H1 (cell line): Measurements from ENCODE around the gene ATF7IP2. TPM values are rescaled to one million over a fixed set of nuclear protein-coding genes. Genes with fewer than 3 reads are reported as not detected.

Experiments
- CTCF ChIA-PET: fragments of 300-600 bp; sonication (Branson Sonifier 250); formaldehyde crosslinking; loops from one replicate; lab custom pipeline; 2021; ENCODE audit not compliant: partially characterized antibody; lab: Charles Lee
- POLR2A ChIA-PET: fragments of 300-600 bp; sonication (Branson Sonifier 250); formaldehyde crosslinking; loops from one replicate; lab custom pipeline; 2021; ENCODE audit warnings: inconsistent platforms; ENCODE audit not compliant: partially characterized antibody; lab: Charles Lee
- DNase-seq, 2 experiments: peaks; one replicate each; pipeline versions ENCODE4 v3.0.0 to v3.0.0-alpha.2; 2010 to 2022; ENCODE audit warnings: low spot score in 2 of 2, low read depth in 1 of 2, mixed read lengths in 1 of 2
- FAIRE-seq: peaks from 2 replicates; lab custom pipeline; 2011; peaks lifted over from hg19 to GRCh38; lab: Jason Lieb, UNC
- H2AFZ ChIP-seq: 2 replicates; pipeline ENCODE4 v1.8.1; 2012; ENCODE audit warnings: low read length, inconsistent platforms
- H2AK5ac ChIP-seq: 2 replicates; pipeline ENCODE4 v1.6.1; 2013; ENCODE audit warnings: low read depth, low read length
- H2BK120ac ChIP-seq: replicated peaks from 2 replicates; pipeline ENCODE3; 2013; ENCODE audit warnings: low read depth, low read length, inconsistent platforms
- H2BK12ac ChIP-seq: 2 replicates; pipeline ENCODE4 v1.6.1; 2013; ENCODE audit warnings: low read depth, low read length
- H2BK15ac ChIP-seq: 2 replicates; pipeline ENCODE4 v1.6.1; 2013; ENCODE audit warnings: low read length
- H2BK20ac ChIP-seq: 2 replicates; pipeline ENCODE4 v1.6.1; 2013; ENCODE audit warnings: low read length
- H2BK5ac ChIP-seq: 2 replicates; pipeline ENCODE4 v1.6.1; 2013; ENCODE audit warnings: low read depth, low read length
- H3K14ac ChIP-seq: 2 replicates; pipeline ENCODE4 v1.6.1; 2013; ENCODE audit warnings: inconsistent platforms; ENCODE audit not compliant: insufficient read length
- H3K18ac ChIP-seq: 2 replicates; pipeline ENCODE4 v1.6.1; 2013; ENCODE audit warnings: low read length; ENCODE audit errors: extremely low read depth
- H3K23ac ChIP-seq: 2 replicates; pipeline ENCODE4 v1.6.1; 2013; ENCODE audit warnings: inconsistent platforms; ENCODE audit not compliant: insufficient read length
- H3K23me2 ChIP-seq: 2 replicates; pipeline ENCODE4 v1.6.1; 2013; ENCODE audit warnings: low read depth, low read length
- H3K27ac ChIP-seq: 2 replicates; pipeline ENCODE4 v1.6.1; 2011; ENCODE audit warnings: low read depth, low read length, inconsistent platforms
- H3K27me3 ChIP-seq, 4 experiments: replicated peaks in 1 of 4; 1 replicate in 1 of 4; 2 replicates in 3 of 4; pipeline versions ENCODE4 v1.6.1 to v1.8.1; 2011 to 2013; ENCODE audit warnings: low read length in 3 of 4, mild to moderate bottlenecking in 3 of 4, inconsistent platforms in 2 of 4, mixed read lengths in 2 of 4, moderate library complexity in 1 of 4; ENCODE audit not compliant: control insufficient read depth in 3 of 4, insufficient read depth in 3 of 4; ENCODE audit errors: extremely low read depth in 1 of 4
- H3K36me3 ChIP-seq, 4 experiments: 2 replicates each; pipeline versions ENCODE4 v1.6.1 to v1.8.1; 2011 to 2013; ENCODE audit warnings: mild to moderate bottlenecking in 4 of 4, low read length in 3 of 4, moderate library complexity in 2 of 4, control low read depth in 1 of 4, inconsistent platforms in 1 of 4; ENCODE audit not compliant: insufficient read depth in 4 of 4, control insufficient read depth in 2 of 4
- H3K4ac ChIP-seq: replicated peaks from 2 replicates; pipeline ENCODE3; 2013; ENCODE audit warnings: low read length, low read depth, mixed read lengths, inconsistent platforms; ENCODE audit not compliant: insufficient read length
- H3K4me1 ChIP-seq, 4 experiments: replicated peaks in 1 of 4; 1 replicate in 1 of 4; 2 replicates in 3 of 4; pipeline versions ENCODE4 v1.6.1 to v1.8.1; 2011 to 2013; ENCODE audit warnings: low read length in 3 of 4, inconsistent platforms in 2 of 4, mixed read lengths in 1 of 4; ENCODE audit not compliant: insufficient read depth in 4 of 4, control insufficient read depth in 3 of 4
- H3K4me2 ChIP-seq, 2 experiments: 2 replicates each; pipeline versions ENCODE4 v1.6.1 to v1.8.1; 2011 to 2013; ENCODE audit warnings: low read depth in 2 of 2, low read length in 2 of 2, control low read depth in 1 of 2, inconsistent platforms in 1 of 2, mild to moderate bottlenecking in 1 of 2; ENCODE audit not compliant: insufficient read depth in 1 of 2
- H3K4me3 ChIP-seq, 4 experiments: fragments of 200-600, 300-600 bp in 1 of 4; sonication (generic), shearing (Covaris generic), sonication (Bioruptor Twin) in 1 of 4; 2 replicates each; pipeline versions ENCODE4 v1.5.1 to v1.8.1; 2011 to 2016; ENCODE audit warnings: low read length in 4 of 4, low read depth in 3 of 4, control low read depth in 2 of 4, inconsistent platforms in 2 of 4, mild to moderate bottlenecking in 2 of 4, mixed read lengths in 1 of 4, moderate library complexity in 1 of 4; ENCODE audit not compliant: insufficient read depth in 2 of 4; ENCODE audit errors: extremely low read depth in 1 of 4
- H3K56ac ChIP-seq: replicated peaks from 2 replicates; pipeline ENCODE3; 2013; ENCODE audit warnings: low read depth, mild to moderate bottlenecking, mixed read lengths, low read length, inconsistent platforms; ENCODE audit not compliant: insufficient read length
- H3K79me1 ChIP-seq: 2 replicates; pipeline ENCODE4 v1.6.1; 2013; ENCODE audit warnings: low read depth, low read length, control low read depth
- H3K79me2 ChIP-seq, 2 experiments: 2 replicates each; pipeline versions ENCODE4 v1.6.1 to v1.8.1; 2012 to 2013; ENCODE audit warnings: low read length in 2 of 2, mild to moderate bottlenecking in 2 of 2, inconsistent platforms in 1 of 2; ENCODE audit not compliant: insufficient read depth in 2 of 2, control insufficient read depth in 1 of 2
- H3K9ac ChIP-seq, 4 experiments: replicated peaks in 1 of 4; 1 replicate in 1 of 4; 2 replicates in 3 of 4; pipeline versions ENCODE4 v1.6.1 to v1.8.1; 2011 to 2013; ENCODE audit warnings: low read depth in 3 of 4, low read length in 3 of 4, control low read depth in 2 of 4, mild to moderate bottlenecking in 2 of 4, moderate library complexity in 2 of 4, inconsistent platforms in 1 of 4; ENCODE audit errors: extremely low read depth in 1 of 4
- H3K9me3 ChIP-seq, 2 experiments: 2 replicates each; pipeline versions ENCODE4 v1.6.1 to v1.8.1; 2012 to 2013; ENCODE audit warnings: mild to moderate bottlenecking in 2 of 2, moderate library complexity in 2 of 2, control low read depth in 1 of 2, inconsistent platforms in 1 of 2, low read depth in 1 of 2, low read length in 1 of 2, mixed read lengths in 1 of 2; ENCODE audit not compliant: insufficient read depth in 2 of 2
- H4K20me1 ChIP-seq, 2 experiments: replicated peaks in 1 of 2; 2 replicates each; pipeline versions ENCODE3 to v1.8.1; 2011 to 2013; ENCODE audit warnings: inconsistent platforms in 2 of 2, low read length in 2 of 2, mild to moderate bottlenecking in 1 of 2; ENCODE audit not compliant: insufficient read depth in 2 of 2, control insufficient read depth in 1 of 2
- H4K5ac ChIP-seq: 2 replicates; pipeline ENCODE4 v1.6.1; 2013; ENCODE audit warnings: low read length, low read depth, mixed read lengths, inconsistent platforms; ENCODE audit not compliant: insufficient read length
- H4K8ac ChIP-seq: 2 replicates; pipeline ENCODE4 v1.8.0; 2013; ENCODE audit warnings: mild to moderate bottlenecking, moderate library complexity, low read length, inconsistent platforms; ENCODE audit not compliant: insufficient read depth; ENCODE audit errors: extremely low read depth
- H4K91ac ChIP-seq: replicated peaks from 2 replicates; pipeline ENCODE3; 2013; ENCODE audit warnings: low read length, mixed read lengths, inconsistent platforms; ENCODE audit not compliant: insufficient read length
- ATF2 ChIP-seq: IDR thresholded peaks from 2 replicates; pipeline ENCODE4 v1.6.1; 2012; ENCODE audit warnings: low read length, inconsistent platforms
- EGR1 ChIP-seq: IDR thresholded peaks from 2 replicates; pipeline ENCODE4 v1.6.1; 2011; ENCODE audit warnings: low read depth, low read length, borderline replicate concordance
- HDAC2 ChIP-seq, 2 experiments: fragments of 300-600 bp in 1 of 2; sonication (generic) in 1 of 2; IDR thresholded peaks; 2 replicates each; pipeline ENCODE4 v1.6.1; 2011 to 2012; ENCODE audit warnings: low read depth in 2 of 2, low read length in 2 of 2, mild to moderate bottlenecking in 2 of 2, moderate library complexity in 2 of 2, borderline replicate concordance in 1 of 2, inconsistent platforms in 1 of 2
- JUND ChIP-seq: IDR thresholded peaks from 2 replicates; pipeline ENCODE4 v1.6.1; 2011; ENCODE audit warnings: mild to moderate bottlenecking, improper control_type of control experiment, low read length
- KDM1A ChIP-seq: fragments of 200-600, 300-600 bp; sonication (generic); IDR thresholded peaks from 2 replicates; pipeline ENCODE4 v1.7.1; 2016; ENCODE audit warnings: mild to moderate bottlenecking, low read length, borderline replicate concordance
- RAD21 ChIP-seq, 2 experiments: IDR thresholded peaks in 1 of 2; conservative IDR thresholded peaks in 1 of 2; 2 replicates each; pipeline ENCODE4 v1.6.1; 2011; ENCODE audit warnings: low read depth in 2 of 2, low read length in 2 of 2, improper control_type of control experiment in 1 of 2, inconsistent platforms in 1 of 2, mild to moderate bottlenecking in 1 of 2, moderate library complexity in 1 of 2
- SAP30 ChIP-seq: fragments of 300-600 bp; sonication (generic); IDR thresholded peaks from 2 replicates; pipeline ENCODE4 v1.7.1; 2012; ENCODE audit warnings: low read length, moderate library complexity, mild to moderate bottlenecking, inconsistent platforms; ENCODE audit not compliant: insufficient read depth, insufficient replicate concordance
- SUZ12 ChIP-seq: fragments of 200-600 bp; sonication (generic); IDR thresholded peaks from 2 replicates; pipeline ENCODE4 v1.6.1; 2012; ENCODE audit warnings: mild to moderate bottlenecking, inconsistent platforms, low read length, moderate library complexity, mixed read lengths
- USF2 ChIP-seq: IDR thresholded peaks from 2 replicates; pipeline ENCODE4 v1.6.1; 2011; ENCODE audit warnings: low read length, improper control_type of control experiment
- WGBS, 2 experiments: shearing (Covaris generic) in 1 of 2; methylation state at CpG; one replicate each; pipeline versions ENCODE4 v1.1.6 to v1.1.7; 2013 to 2015; ENCODE audit warnings: low lambda C conversion rate in 2 of 2, mixed read lengths in 2 of 2, inconsistent platforms in 1 of 2, low coverage in 1 of 2, missing lambda C conversion rate in 1 of 2; ENCODE audit not compliant: insufficient replicate concordance in 2 of 2, insufficient coverage in 1 of 2, insufficient read length in 1 of 2; ENCODE audit errors: extremely low coverage in 1 of 2, missing lambda C conversion rate in 1 of 2; 5-methylcytosine and 5-hydroxymethylcytosine counted together
- polyA plus RNA-seq, 7 experiments: library from polyadenylated mRNA; depleted of rRNA in 3 of 7; stranded (reverse) in 5 of 7; unstranded in 2 of 7; fragments of >200 nt in 5 of 7; fragments of 200-250 nt in 2 of 7; gene quantifications; 1 replicate in 5 of 7; 2 replicates in 1 of 7; 4 replicates in 1 of 7; pipeline versions ENCODE4 v1.2.1 to v1.2.3, GENCODE V29; 2011 to 2013; ENCODE audit warnings: missing spikeins in 2 of 7, mixed read lengths in 2 of 7
- total RNA-seq: library from RNA; stranded (reverse); fragmentation: NEBNext Ultra II Directional; extraction: Animal tissue kit (Norgen Biotek cat#: 25700); gene quantifications from 2 replicates; pipeline ENCODE4 v1.2.1, GENCODE V29; 2021

The ATF7IP2 gene
- total and polyA plus RNA-seq, 2 of the 8 experiments (the other 6 are each of a cell fraction or from before 2014, with no cell fraction given) = 28.7 to 32.8 TPM

GRCh38 chr16:10343124-10343760, 42.6 kb upstream of the ATF7IP2 start:
- no peak overlapping the region for H3K4me3 ChIP-seq
- no peak overlapping the region for H2AK5ac ChIP-seq
- H3K4me1 ChIP-seq = no peaks in the 10 kb centered on the region
- FAIRE-seq (no peak), DNase-seq (no peak)
- H3K79me2 ChIP-seq = no peaks in the 10 kb centered on the region
- POLR2A ChIA-PET = interaction anchor here (1.7 kb wide), 1 partner anchor 10 kb away, joined by 3 read pairs; no protein-coding TSS in a partner anchor
- no peak overlapping the region for H2BK12ac ChIP-seq
- no peak overlapping the region for H4K5ac ChIP-seq
- no peaks in the 10 kb centered on the region for H3K36me3 ChIP-seq
- no peak overlapping the region for H2BK5ac ChIP-seq
- no peaks in the 10 kb centered on the region for H3K79me1 ChIP-seq
- CTCF ChIA-PET = interaction anchor here (0.6 kb wide), 1 partner anchor 94 kb away, joined by 3 read pairs; no protein-coding TSS in a partner anchor
- H3K18ac ChIP-seq = no peak overlapping the region
- no peak overlapping the region for H4K8ac ChIP-seq
- no peak overlapping the region for H3K4ac ChIP-seq
- H3K56ac ChIP-seq = no peak overlapping the region
- H2BK15ac ChIP-seq = no peak overlapping the region
- H3K9me3 ChIP-seq = peaks cover 32 to 39% of the 10 kb centered on the region in 2 experiments
- H2AFZ ChIP-seq = no peak overlapping the region
- no peak overlapping the region for H4K91ac ChIP-seq
- no peak overlapping the region for H3K23ac ChIP-seq
- no peaks in the 10 kb centered on the region for H4K20me1 ChIP-seq
- no peak overlapping the region for H2BK20ac ChIP-seq
- H2BK120ac ChIP-seq = no peak overlapping the region
- H3K9ac ChIP-seq = no peak overlapping the region
- no peak overlapping the region for H3K27ac ChIP-seq
- H3K4me2 ChIP-seq = no peak overlapping the region
- no peak overlapping the region for H3K14ac ChIP-seq
- no peaks in the 10 kb centered on the region; the same call in 1 of the 2 replicates for H3K23me2 ChIP-seq
- 94% methylated on average over 9 of the region's 9 CpGs; no CpG with 5 or more reads in 1 of the 2 experiments for WGBS, 2 experiments
- no peaks in the 10 kb centered on the region for H3K27me3 ChIP-seq
- TF ChIP-seq JUND = no peak
- TF ChIP-seq RAD21 (IDR thresholded peaks at IDR 0.05 in 1 of 2, conservative IDR thresholded peaks at IDR 0.05 in 1 of 2; ENCODE audit: low read depth in 2 of 2, low read length in 2 of 2) = no peak
- no peak for TF ChIP-seq EGR1
- no peak for TF ChIP-seq SUZ12
- TF ChIP-seq USF2 = no peak
- no peak for TF ChIP-seq HDAC2 (IDR thresholded peaks at IDR 0.05; ENCODE audit: borderline replicate concordance in 1 of 2, low read depth in 2 of 2, low read length in 2 of 2)
- TF ChIP-seq KDM1A = no peak
- TF ChIP-seq SAP30 = no peak
- no peak for TF ChIP-seq ATF2
